ENCODE measurements around the gene NKX3-2. TPM values are rescaled to one million over a fixed set of nuclear protein-coding genes. Genes with fewer than 3 reads are reported as not detected.
A peak's percentile ranks its signal among the peaks of the same experiment; 100 is the strongest.

The NKX3-2 gene
- 7.5 and 10.3 TPM in 2 replicates for total RNA-seq
- polyA plus RNA-seq (2012), result 3.4 TPM

- peak; percentile 52 for DNase-seq (ENCODE audit: low read depth)
Measured at GRCh38 chr4:13543839-13544605, at the start of gene NKX3-2. NKX3-2 (minus strand) TSS chr4:13544508; CDS start chr4:13544414, 94 bp downstream.

DNA sequence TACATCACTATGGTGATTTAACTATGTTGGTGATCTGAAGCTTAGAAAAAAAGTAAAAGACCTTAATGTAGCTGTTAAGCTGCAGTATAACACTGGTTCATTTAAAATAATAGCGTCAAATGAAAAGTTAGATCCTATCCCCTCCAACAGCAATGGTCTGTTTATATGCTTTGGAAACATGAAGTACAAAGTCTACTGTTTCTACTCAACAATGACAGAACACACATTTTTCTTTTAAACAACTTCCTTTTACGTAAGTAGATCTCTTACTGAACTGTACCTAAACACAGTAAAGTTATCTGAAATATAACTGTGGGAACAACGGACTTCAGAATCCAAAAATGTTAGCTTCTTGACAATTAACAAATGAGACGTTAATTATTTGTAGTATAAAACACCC, 47.9 kb upstream of the NKX3-2 start:
- no peak for DNase-seq (ENCODE audit: low read depth)

GRCh38 chr4:13590766-13591165, 46.5 kb upstream of the NKX3-2 start:
- peak; percentile 59 for DNase-seq (ENCODE audit: low read depth)

DNA sequence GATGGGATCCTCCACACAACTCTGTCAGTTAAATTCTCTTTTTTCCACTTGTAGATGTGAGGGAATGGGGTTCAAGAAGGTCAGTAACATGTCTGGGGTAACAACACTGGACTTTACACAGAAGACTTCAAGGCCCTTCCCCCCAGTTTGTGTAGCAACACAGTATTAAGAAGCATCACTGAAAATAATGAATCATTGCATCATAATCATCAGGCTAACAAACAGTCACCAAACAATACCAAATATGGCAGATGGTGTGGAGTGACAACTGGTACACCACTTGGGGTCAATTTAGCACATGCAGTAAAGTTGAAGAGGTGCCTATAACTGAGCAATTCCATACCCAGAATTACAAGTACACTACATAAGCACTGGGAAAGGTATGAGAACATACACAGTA, 44.6 kb upstream of the NKX3-2 start:
- DNase-seq (ENCODE audit: low read depth), result no peak

GRCh38 chr4:13584481-13584880, 40.2 kb upstream of the NKX3-2 start:
- no peak for DNase-seq (ENCODE audit: low read depth)

- DNase-seq (ENCODE audit: low read depth), result no peak
Measured at GRCh38 chr4:13580036-13580435, 35.7 kb upstream of the NKX3-2 start.

DNA sequence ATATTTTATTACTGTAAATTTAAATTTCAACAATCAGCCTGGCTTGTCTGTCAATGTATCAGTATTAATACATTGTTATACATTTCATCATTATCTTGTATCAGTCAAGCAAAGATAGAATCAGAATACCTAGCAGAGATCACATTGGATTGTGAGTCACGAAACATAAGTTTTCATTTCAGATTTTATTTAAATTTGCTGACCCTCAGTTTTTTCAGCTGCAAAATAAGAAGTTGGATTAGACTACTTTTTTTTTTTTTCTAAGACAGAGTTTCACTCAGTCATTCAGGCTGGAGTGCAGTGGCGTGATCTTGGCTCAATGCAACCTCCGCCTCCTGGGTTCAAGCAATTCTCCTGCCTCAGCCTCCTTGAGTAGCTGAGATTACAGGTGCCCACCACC, 33.4 kb upstream of the NKX3-2 start:
- DNase-seq (ENCODE audit: low read depth), result no peak

DNA sequence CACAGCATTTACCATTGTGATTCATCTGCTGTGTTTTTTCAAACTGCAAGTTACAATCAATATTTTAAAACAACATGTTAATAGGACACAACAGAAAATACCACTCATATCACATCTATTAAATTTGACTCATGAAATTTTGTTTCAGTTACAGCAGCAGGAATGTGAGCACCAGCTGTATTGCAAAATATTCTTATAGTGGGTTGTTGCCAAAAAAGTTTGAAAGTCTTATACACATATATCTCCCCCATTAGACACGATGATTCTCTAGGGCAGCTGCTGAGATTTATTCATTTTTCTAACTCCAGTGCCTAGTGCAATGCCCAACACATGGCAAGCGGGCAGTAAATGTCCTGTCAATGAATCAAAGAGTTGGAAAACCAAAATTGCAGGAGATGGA, 26.6 kb upstream of the NKX3-2 start:
- no peak for DNase-seq (ENCODE audit: low read depth)

DNA sequence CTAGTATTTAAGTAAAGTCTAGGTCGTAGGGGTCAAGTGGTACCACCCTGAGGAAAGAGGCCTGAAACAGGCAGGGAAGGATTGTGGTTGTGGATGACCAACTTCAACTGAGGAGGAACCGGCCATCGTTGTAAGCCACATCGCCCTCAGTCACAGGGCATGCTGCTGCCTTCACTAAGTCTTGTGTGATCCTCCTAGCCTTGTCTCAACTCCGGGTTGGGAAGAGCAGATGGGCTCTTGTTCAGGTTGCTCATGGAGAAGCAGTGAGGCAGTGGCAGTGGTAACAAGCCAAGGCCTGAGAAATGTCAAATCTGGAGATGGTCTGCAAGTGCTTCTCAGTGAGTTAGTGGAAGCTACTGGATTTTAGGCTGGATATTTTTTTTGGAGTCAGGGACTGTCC, 22.8 kb upstream of the NKX3-2 start:
- no peak for DNase-seq (ENCODE audit: low read depth)

- no peak for DNase-seq (ENCODE audit: low read depth)
Measured at GRCh38 chr4:13562876-13563275, 18.6 kb upstream of the NKX3-2 start.

GRCh38 chr4:13561673-13562072, 17.4 kb upstream of the NKX3-2 start:
- no peak for DNase-seq (ENCODE audit: low read depth)

DNA sequence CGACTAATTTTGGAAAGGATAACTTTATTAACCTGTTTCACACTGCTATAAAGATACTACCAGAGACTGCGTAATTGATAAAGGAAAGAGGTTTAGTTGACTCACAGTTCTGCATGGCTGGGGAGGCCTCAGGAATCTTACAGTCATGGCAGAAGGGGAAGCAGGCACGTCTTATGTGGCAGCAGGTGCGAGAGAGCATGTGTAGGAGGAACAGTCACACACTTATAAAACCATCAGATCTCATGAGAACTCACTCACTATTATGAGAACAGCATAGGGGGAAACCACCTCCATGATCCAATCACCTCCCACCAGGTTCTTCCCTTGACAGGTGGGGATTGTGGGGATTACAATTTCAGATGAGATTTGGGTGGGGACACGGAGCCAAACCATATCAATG, 15.8 kb upstream of the NKX3-2 start:
- peak; percentile 67 for DNase-seq (ENCODE audit: low read depth)

DNA sequence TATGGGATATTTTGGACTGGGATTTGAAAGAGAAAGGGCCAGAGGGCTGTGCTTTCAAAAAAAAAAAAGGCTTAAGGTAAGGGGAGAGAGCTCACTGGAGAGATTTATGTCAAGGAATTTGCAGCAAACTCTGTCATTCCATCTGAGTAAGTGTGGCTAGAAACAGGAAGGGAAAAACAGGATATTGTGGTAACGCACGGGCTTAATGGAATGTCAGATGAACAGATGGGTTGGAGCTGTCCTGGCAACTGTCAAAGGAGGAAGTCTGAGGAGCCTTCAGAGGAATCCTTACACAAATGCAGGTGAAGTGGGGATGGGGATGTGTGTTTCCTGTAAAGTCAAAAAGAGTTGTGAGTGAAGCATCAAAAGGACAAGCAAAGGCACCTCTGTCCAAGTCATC, 15.1 kb upstream of the NKX3-2 start:
- DNase-seq (ENCODE audit: low read depth), result peak; percentile 87

DNA sequence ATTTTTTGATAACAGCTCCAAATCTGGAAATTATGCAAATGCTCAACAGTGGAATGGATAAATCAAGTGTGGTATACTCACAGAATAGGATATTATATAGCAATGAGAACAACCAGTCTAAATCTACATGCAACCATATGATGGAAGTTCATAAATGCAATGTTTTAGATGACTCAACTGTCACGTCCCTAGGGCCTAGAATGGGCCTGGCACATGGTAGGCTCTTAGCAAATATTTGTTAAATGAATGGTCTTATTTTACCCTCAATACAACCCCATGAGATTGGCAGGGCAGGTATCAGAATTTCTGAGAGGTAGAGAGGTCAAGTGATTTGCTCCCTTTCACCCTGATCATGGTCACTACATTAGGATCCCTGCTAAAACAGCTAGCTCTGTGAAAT, 14.6 kb upstream of the NKX3-2 start:
- no peak for DNase-seq (ENCODE audit: low read depth)

DNA sequence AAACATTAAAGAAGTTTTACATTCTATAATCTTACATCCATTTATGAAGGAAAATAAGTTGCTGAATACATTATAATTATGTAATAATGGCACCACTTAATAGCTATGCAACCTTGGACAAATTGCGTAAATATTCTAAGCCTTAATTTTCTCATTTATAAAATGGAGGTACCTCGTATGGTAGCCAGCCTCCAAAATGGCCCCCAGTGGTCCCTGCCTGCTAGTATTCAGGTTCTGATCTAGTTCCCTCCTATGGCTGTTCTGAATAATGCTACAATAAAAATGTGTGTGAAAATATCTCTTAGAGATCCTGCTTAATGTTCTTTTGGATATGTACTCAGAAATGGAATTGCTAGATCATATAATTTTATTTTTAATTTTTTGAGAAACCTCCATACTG, 11.0 kb upstream of the NKX3-2 start:
- DNase-seq (ENCODE audit: low read depth), result no peak

GRCh38 chr4:13553081-13553480, 8.8 kb upstream of the NKX3-2 start:
- no peak for DNase-seq (ENCODE audit: low read depth)

DNA sequence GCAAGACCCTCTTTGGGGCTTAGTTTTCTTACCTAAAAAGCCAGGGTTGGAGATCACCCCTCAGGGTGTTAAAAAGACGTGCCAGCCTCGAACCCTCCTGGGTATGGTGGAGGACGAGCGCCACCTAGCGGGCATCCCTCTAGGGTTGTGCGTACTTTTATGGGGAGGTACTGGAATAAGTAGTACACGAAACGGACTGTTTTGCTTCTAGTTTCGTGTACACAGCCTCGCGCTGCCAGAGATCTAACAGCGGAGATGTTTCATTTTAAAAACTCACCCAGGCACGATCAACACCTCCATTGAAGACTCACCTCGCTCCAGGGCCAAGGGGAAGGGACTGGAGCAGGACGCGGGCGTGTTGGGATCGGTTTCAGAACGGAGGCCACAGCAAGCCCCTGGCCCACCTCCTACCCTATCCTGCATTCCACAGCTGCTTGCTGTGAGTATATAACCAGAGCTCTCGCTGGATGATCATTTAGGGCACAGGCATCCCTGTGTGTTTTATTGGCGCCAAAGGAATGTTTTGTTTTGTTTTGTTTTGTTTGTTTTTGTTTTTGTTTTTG, 4.8 kb upstream of the NKX3-2 start:
- DNase-seq (ENCODE audit: low read depth), result peak; percentile 86

- DNase-seq (ENCODE audit: low read depth), result no peak
Measured at GRCh38 chr4:13548059-13548983, 4.0 kb upstream of the NKX3-2 start.

DNA sequence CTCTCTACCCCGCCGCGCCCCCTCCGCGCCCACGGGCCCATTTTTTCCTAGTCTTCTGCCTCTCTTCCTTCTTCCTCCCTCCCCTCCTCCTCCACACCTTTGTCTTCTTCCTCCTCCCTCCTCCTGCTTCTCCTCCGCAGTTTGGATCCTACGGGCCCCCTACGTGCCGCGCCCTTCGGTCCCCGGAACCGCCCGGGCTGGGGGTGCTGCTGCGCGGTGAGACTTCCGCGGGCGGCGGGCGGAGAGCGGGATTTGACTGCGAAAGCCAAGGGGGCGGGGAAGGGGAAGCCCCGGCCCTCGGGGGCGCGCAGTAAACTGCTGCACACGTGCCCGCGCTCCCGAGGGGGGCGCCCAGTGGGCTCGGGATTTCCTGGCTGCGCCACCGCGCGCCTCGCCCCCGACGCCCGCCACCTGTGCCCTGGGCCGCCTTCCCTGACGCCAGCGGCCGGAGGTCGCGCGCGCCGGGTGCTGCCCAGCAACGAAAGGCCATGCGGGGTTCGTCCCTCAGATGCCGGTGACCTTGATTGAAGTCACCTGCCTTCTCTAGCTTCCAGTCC, 3.3 kb upstream of the NKX3-2 start:
- DNase-seq (ENCODE audit: low read depth), result no peak

DNA sequence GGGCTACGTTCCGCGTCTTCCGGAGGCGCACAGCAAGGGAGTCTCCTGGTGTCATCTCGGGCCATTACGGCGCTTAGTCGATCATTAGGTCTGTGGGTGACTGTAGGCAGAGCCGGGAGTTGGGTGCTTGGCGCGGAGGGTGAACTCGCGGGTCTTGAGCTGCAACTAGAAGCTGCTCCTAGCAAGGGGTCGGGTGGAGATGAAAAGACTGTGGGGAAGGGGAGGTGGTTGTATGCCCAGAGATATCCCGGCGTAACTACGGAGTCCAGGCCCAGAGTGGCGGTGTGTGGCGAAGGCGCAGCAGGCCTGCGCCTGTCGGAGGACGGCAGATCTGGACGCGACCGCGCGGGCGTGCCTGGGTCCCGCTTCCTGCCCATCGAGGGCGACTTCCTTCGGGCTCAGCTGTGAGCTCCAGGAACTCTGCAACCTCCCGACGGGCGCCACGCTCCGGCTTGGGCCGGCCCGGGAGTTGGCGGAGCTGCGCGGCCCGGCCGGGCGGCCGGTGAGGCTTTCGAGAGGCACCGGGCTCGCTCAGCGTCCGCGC, 2.7 kb upstream of the NKX3-2 start:
- no peak for DNase-seq (ENCODE audit: low read depth)

DNA sequence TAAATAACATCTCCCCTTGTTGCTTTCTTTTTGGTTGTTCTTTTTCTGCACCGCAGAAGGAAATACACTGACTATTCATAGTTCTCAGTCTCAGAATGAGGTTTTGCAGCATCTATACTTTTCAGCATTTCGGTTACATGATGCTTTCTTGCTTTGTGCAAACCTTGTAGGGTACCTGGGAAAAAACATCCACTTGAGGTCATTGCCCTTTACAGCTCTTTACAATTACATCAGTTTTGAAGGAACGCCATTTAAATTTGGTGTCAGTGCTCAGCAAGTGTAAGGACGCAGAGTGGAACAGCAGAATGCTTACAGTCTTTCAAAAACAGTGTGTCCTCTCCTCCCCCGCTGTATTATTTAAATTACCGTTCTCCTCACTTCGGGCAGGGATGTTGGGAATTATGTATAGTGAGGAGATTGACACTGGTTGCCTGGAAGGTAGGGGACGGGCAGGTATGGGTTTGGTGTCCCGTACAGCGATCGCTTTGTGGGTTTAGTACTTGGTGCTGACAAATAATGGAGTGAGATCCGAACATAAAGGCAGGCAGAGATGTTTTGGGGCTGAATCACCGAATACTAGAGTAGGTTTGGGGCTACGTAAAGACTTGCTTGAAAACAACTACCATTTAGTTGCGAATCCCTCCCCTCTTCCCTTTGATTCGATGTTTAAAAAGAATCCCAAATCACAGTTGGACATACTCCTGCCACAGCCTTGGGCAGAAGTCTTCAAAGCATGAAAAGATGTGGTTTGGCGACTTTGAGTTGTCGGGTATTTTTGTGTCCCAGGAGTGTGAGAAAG, 2.0 kb upstream of the NKX3-2 start:
- no peak for DNase-seq (ENCODE audit: low read depth)

Measured in myocyte (in vitro differentiated cells).